ENCODE measurements around the gene ANKRD12.
A peak's percentile ranks its signal among the peaks of the same experiment; 100 is the strongest.

ANKRD12 gene

GRCh38 chr18:9104244-9104901, 32.2 kb upstream of the ANKRD12 start (continued):
- no peak for TF ChIP-seq ZNF585B (tag by site-specific recombination; IDR thresholded peaks at IDR 0.05)

- Histone ChIP-seq H3K36me3 (ENCODE audit: control insufficient read depth in 2 of 2, insufficient read depth in 1 of 2, low read length in 2 of 2) (peaks cover 0 to 5% of the 10 kb centered on the region in 2 experiments; a peak in 1 of 3 replicates), H3K4me3 (ENCODE audit: low read depth, low read length) (no peak overlapping the region), H3K27ac (ENCODE audit: extremely low read depth, low read depth, low read length) (no peak overlapping the region), H3K9me3 (ENCODE audit: control insufficient read depth, insufficient read depth, low read depth, low read length) (no peaks in the 10 kb centered on the region), H3K4me1 (ENCODE audit: control insufficient read depth, insufficient read depth, low read length) (peaks cover 41% of the 10 kb centered on the region; the same call in 1 of the 2 replicates)
- TF ChIP-seq PRDM6 (tag by site-specific recombination; IDR thresholded peaks at IDR 0.05): peak; percentile 49; the same call in 1 of the 2 replicates
- no peak for TF ChIP-seq ATF2 (tag by site-specific recombination; IDR thresholded peaks at IDR 0.05; ENCODE audit: low read depth)
- TF ChIP-seq PRDM4 (tag by site-specific recombination; IDR thresholded peaks at IDR 0.05): 0 out of 2 replicates have a peak, but pooled peaks have one; percentile 25
- CTCF ChIA-PET: interaction anchor here (0.6 to 1.2 kb wide), 4 partner anchors 12 to 627 kb away, joined by 3 to 4 read pairs (median 4); no protein-coding TSS in a partner anchor
- POLR2A ChIA-PET: no interaction called here
Observed at GRCh38 chr18:9105420-9105819, 31.2 kb upstream of the ANKRD12 start.

- H3K4me1 ChIP-seq (ENCODE audit: control insufficient read depth, insufficient read depth, low read length): peaks cover 41% of the 10 kb centered on the region; the same call in 1 of the 2 replicates
- POLR2A ChIA-PET: no interaction called here
- peak overlapping the region; percentile 46; the same call in 1 of the 2 replicates for H3K27ac ChIP-seq (ENCODE audit: extremely low read depth, low read depth, low read length)
- no peak overlapping the region for H3K4me3 ChIP-seq (ENCODE audit: low read depth, low read length)
- peak; percentile 52 for TF ChIP-seq PRDM10 (tag by site-specific recombination; IDR thresholded peaks at IDR 0.05)
- no peak for TF ChIP-seq TCF7L2 (IDR thresholded peaks at IDR 0.05; ENCODE audit: borderline replicate concordance, low read depth, low read length)
- peaks cover 0 to 7% of the 10 kb centered on the region in 2 experiments; a peak in 1 of 3 replicates for H3K36me3 ChIP-seq (ENCODE audit: control insufficient read depth in 2 of 2, insufficient read depth in 1 of 2, low read length in 2 of 2)
- CTCF ChIA-PET: interaction anchor here (1.1 to 1.3 kb wide), 2 partner anchors 31 to 33 kb away, joined by 4 read pairs; no protein-coding TSS in a partner anchor
- no peaks in the 10 kb centered on the region for H3K9me3 ChIP-seq (ENCODE audit: control insufficient read depth, insufficient read depth, low read depth, low read length)
Observed at GRCh38 chr18:9106094-9106493, 30.5 kb upstream of the ANKRD12 start.

Measured in HEK293 (cell line).